ENCODE results near the gene KLHL22. TPM values are rescaled to one million over a fixed set of nuclear protein-coding genes. Genes with fewer than 3 reads are reported as not detected.
A peak's percentile ranks its signal among the peaks of the same experiment; 100 is the strongest.

KLHL22 gene
- total and polyA plus RNA-seq, 2 of the 13 experiments (the other 11 are each of a cell fraction or from before 2014, with no cell fraction given) = 10.9 to 14.8 TPM

- TF ChIP-seq GABPB1 (CRISPR knock-in tag; IDR thresholded peaks at IDR 0.05) = peak; percentile 100
- TF ChIP-seq TBX2 (CRISPR knock-in tag; IDR thresholded peaks at IDR 0.05; ENCODE audit: borderline replicate concordance) = peak; percentile 44
- TF ChIP-seq ZBTB14 (CRISPR knock-in tag; IDR thresholded peaks at IDR 0.05) = no peak
- peak; percentile 71 for TF ChIP-seq FOXA3 (CRISPR knock-in tag; IDR thresholded peaks at IDR 0.05)
- peak; percentile 75; the same call in 1 of the 2 replicates for TF ChIP-seq TRAFD1 (CRISPR knock-in tag; IDR thresholded peaks at IDR 0.05; ENCODE audit: borderline replicate concordance)
- no peak for TF ChIP-seq FOXO4 (CRISPR knock-in tag; conservative IDR thresholded peaks at IDR 0.05)
- TF ChIP-seq MIER3 (CRISPR knock-in tag; IDR thresholded peaks at IDR 0.05; ENCODE audit: borderline replicate concordance) = peak; percentile 92; the same call in 1 of the 2 replicates
- no peak for TF ChIP-seq IKZF1 (IDR thresholded peaks at IDR 0.05)
- TF ChIP-seq ZNF143 (CRISPR knock-in tag; IDR thresholded peaks at IDR 0.05) = peak; percentile 100
- 0 out of 2 replicates have a peak, but pooled peaks have one; percentile 65 for TF ChIP-seq ZBTB46 (CRISPR knock-in tag; IDR thresholded peaks at IDR 0.05; ENCODE audit: borderline replicate concordance)
- TF ChIP-seq KLF9 (CRISPR knock-in tag; IDR thresholded peaks at IDR 0.05; ENCODE audit: low read depth) = peak; percentile 37; the same call in 1 of the 2 replicates
- 0 out of 2 replicates have a peak, but pooled peaks have one; percentile 34 for TF ChIP-seq ZNF296 (CRISPR knock-in tag; conservative IDR thresholded peaks at IDR 0.05)
- peak; percentile 74 for TF ChIP-seq THRA (CRISPR knock-in tag; IDR thresholded peaks at IDR 0.05; ENCODE audit: borderline replicate concordance)
- no peak for TF ChIP-seq LCORL (IDR thresholded peaks at IDR 0.05)
- no peak; the same call in 1 of the 2 replicates for TF ChIP-seq LCORL (CRISPR knock-in tag; IDR thresholded peaks at IDR 0.05)
- no peak for TF ChIP-seq NPAS2 (CRISPR knock-in tag; IDR thresholded peaks at IDR 0.05; ENCODE audit: borderline replicate concordance)
- peak; percentile 62; the same call in 1 of the 2 replicates for TF ChIP-seq ZNF772 (CRISPR knock-in tag; IDR thresholded peaks at IDR 0.05)
- 0 out of 2 replicates have a peak, but pooled peaks have one; percentile 66 for TF ChIP-seq ZNF274 (CRISPR knock-in tag; IDR thresholded peaks at IDR 0.05)
- TF ChIP-seq ZFY (CRISPR knock-in tag; IDR thresholded peaks at IDR 0.05) = peak; percentile 100
These were observed 11.9 kb upstream of the KLHL22 start, which contains the start of gene MED15 (continued) for GRCh38 chr22:20507253-20508066.

Measured in HepG2 (cell line).